ENCODE measurements around the gene ABCB11. TPM values are rescaled to one million over a fixed set of nuclear protein-coding genes. Genes with fewer than 3 reads are reported as not detected.
"Not testable (repeated sequence)": the region's sequence is repeated elsewhere in the genome, so short reads cannot be mapped to it uniquely, and the experiment has no call there.

Gene ABCB11
- total and polyA plus RNA-seq, 11 donors = 0.05 to 0.10 (median 0.09) TPM; not detected in 6

DNA sequence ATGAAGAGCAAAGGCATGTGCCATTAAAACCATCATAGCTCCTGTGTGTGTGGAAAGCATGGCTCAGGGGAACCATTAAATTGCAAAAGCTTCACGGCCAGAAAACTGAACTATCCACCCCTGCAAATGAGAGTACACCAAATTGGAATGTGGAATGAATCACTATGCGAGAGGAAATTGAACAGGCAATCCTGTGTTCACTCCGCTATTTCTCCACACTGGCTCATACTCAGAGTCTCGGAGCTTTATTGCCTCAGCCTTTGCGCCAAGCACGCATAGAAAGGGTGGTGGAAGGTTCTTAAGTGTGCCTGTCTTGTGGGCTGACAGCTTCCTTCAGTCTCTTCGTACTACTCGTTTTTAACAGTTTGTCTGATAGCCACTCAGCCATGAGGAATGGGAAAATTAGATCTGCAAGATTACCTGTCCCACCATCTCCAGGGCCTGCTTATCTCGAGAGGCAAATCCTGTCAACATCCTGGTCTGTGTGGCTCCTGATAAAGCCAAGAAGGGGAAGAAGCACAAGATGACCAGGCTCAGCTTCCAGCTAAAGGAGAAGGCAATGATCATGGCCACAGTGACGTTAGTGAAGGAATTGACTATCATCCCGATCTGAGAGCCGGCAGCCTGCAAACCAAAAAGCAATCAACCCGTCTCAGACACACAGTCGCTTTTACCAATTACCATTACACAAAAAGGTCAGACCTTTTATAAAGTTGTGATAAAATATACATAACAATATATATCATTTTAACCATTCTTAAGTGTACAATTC, 95.1 kb downstream of the ABCB11 start:
- Histone ChIP-seq H3K9me3 (no peaks in the 10 kb centered on the region), H3K4me3 (no peak overlapping the region), H3K27ac (no peak overlapping the region), H3K36me3 (no peaks in the 10 kb centered on the region), H3K4me1 (no peaks in the 10 kb centered on the region), H3K27me3 (no peaks in the 10 kb centered on the region)
- DNase-seq (no peak), ATAC-seq (no peak)
- TF ChIP-seq POLR2A (IDR thresholded peaks at IDR 0.05) = no peak
- TF ChIP-seq, protein P1, sequence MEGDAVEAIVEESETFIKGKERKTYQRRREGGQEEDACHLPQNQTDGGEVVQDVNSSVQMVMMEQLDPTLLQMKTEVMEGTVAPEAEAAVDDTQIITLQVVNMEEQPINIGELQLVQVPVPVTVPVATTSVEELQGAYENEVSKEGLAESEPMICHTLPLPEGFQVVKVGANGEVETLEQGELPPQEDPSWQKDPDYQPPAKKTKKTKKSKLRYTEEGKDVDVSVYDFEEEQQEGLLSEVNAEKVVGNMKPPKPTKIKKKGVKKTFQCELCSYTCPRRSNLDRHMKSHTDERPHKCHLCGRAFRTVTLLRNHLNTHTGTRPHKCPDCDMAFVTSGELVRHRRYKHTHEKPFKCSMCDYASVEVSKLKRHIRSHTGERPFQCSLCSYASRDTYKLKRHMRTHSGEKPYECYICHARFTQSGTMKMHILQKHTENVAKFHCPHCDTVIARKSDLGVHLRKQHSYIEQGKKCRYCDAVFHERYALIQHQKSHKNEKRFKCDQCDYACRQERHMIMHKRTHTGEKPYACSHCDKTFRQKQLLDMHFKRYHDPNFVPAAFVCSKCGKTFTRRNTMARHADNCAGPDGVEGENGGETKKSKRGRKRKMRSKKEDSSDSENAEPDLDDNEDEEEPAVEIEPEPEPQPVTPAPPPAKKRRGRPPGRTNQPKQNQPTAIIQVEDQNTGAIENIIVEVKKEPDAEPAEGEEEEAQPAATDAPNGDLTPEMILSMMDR (IDR thresholded peaks at IDR 0.05) = no peak
- intact Hi-C loops (cut with DNase I) = no loop called here
- WGBS, 4 donors = 68 to 81% (median 74%) methylated on average over 14 of the region's 14 CpGs

DNA sequence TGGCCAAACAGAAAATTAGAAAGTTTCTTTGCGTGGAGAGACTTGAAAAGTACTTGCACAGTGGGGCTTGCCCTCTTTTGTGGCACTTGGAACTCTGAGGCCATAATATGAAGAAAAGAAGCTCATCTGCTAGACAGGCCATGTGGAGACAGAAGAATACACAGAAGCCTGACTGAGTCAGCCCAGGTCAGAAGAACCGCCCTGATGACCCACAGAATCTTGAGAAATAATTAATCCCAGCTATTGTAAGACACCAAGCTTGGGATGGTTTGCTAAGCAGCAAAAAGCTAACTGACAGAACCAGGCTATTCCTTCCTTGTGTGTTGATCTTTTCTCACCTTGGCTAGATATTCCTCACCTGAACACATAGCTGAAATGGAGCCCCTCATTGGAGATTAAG, 96.3 kb downstream of the ABCB11 start:
- Histone ChIP-seq H3K4me1 (no peaks in the 10 kb centered on the region), H3K27ac (no peak overlapping the region), H3K36me3 (no peaks in the 10 kb centered on the region), H3K27me3 (no peaks in the 10 kb centered on the region), H3K9me3 (no peaks in the 10 kb centered on the region), H3K4me3 (no peak overlapping the region)
- ATAC-seq (no peak), DNase-seq (no peak)
- intact Hi-C loops (cut with DNase I) = no loop called here
- WGBS, 4 donors = 74 to 91% (median 87%) methylated on average over 2 of the region's 2 CpGs
- TF ChIP-seq, protein P1 (IDR thresholded peaks at IDR 0.05) = no peak
- TF ChIP-seq POLR2A (IDR thresholded peaks at IDR 0.05) = no peak

DNA sequence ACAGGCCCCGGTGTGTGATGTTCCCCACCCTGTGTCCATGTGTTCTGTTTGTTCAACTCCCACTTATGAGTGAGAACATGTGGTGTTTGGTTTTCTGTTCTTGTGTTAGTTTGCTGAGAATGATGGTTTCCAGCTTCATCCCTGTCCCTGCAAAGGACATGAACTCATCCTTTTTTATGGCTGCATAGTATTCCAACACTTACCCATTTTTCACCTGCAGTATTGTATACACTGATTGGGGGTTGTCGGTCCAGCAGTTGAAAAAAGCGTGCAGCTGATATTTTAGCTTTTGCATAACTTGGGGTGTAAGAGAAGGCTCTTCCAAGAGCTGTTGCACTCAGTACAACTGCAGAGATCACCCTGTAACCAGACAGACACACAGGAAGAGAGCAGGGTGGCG, 99.0 kb downstream of the ABCB11 start:
- H3K27ac ChIP-seq; H3K4me3 ChIP-seq; ATAC-seq; H3K9me3 ChIP-seq; intact Hi-C loops (cut with DNase I); H3K27me3 ChIP-seq; DNase-seq; H3K4me1 ChIP-seq; H3K36me3 ChIP-seq: not testable (repeated sequence)
- WGBS, 4 donors = 92 to 95% (median 95%) methylated on average over 4 of the region's 4 CpGs

DNA sequence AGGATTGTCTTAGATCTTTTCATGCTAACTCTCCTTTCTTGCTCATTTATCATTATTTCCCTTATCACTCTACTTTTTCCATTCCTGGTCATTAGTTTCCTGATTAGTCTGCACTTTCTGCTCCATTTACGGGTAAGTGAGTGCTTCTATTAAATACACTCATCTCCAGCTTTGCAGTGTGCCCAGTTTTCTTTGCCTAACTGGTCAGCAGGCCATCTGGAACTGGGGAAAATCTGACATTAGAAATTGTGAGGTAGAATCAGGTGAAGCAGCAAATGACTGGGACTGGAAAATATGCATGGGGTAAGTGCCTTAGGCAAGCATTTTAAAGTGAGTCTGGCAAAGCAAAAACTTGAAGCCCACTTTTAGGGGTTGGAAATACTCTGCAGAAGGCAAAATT, 100.9 kb downstream of the ABCB11 start:
- ATAC-seq = no peak
- Histone ChIP-seq H3K27ac (no peak overlapping the region), H3K4me1 (no peaks in the 10 kb centered on the region), H3K27me3 (peaks cover 0 to 6% (median 0%) of the 10 kb centered on the region in 9 donors), H3K36me3 (no peaks in the 10 kb centered on the region), H3K9me3 (no peaks in the 10 kb centered on the region), H3K4me3 (no peak overlapping the region)
- no peak for TF ChIP-seq POLR2A (IDR thresholded peaks at IDR 0.05)
- TF ChIP-seq, protein P1 (IDR thresholded peaks at IDR 0.05) = no peak
- intact Hi-C loops (cut with DNase I) = no loop called here
- no peak for DNase-seq
- 63 to 85% (median 73%) methylated on average over 1 of the region's 1 CpG for WGBS, 4 donors

DNA sequence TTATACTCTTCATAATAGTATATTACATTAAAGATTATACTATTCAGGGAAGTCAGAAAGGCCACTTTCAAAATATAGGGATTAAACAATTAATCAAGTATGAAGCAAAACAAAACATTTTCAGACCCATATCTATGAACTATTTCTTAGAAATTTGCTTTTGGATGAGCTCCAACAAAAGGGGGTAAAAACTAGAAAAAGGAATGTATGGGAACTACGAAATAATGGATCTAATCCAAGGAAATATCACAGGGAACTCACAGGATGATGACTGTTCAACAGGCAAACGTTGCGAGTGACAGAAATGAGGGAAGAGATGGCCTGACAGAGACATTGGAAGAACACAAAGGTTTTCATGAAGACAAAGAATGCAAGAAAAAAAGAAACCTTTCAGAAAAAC, 102.1 kb downstream of the ABCB11 start:
- no peaks in the 10 kb centered on the region for H3K36me3 ChIP-seq
- H3K27ac ChIP-seq = no peak overlapping the region
- peaks cover 0 to 6% (median 0%) of the 10 kb centered on the region in 9 donors for H3K27me3 ChIP-seq
- H3K9me3 ChIP-seq = no peaks in the 10 kb centered on the region
- no peak for DNase-seq
- intact Hi-C loops (cut with DNase I) = loop anchor here in 1 of 10 donors (10.0 kb wide), 1 partner anchor 804 kb away; no protein-coding TSS in a partner anchor
- TF ChIP-seq POLR2A (IDR thresholded peaks at IDR 0.05) = no peak
- TF ChIP-seq, protein P1 (IDR thresholded peaks at IDR 0.05) = no peak
- H3K4me3 ChIP-seq = no peak overlapping the region
- no peak for ATAC-seq
- WGBS, 4 donors = 58 to 62% (median 59%) methylated on average over 3 of the region's 3 CpGs
- H3K4me1 ChIP-seq = no peaks in the 10 kb centered on the region
